SK-N-MC (cell line): ENCODE measurements around the gene MAN1B1.
A peak's percentile ranks its signal among the peaks of the same experiment; 100 is the strongest.

Source experiments
- EZH2 ChIP-seq: fragments of 200-600 bp; sonication (generic); IDR thresholded peaks from one replicate; pipeline ENCODE4 v1.6.1; 2017; ENCODE audit warnings: antibody characterized with exemption
- FOXP2 ChIP-seq: optimal IDR thresholded peaks from 2 replicates; pipeline ENCODE3; 2011; ENCODE audit warnings: mild to moderate bottlenecking, moderate library complexity; ENCODE audit not compliant: insufficient read depth; ENCODE audit errors: extremely low read length, control extremely low read depth
- POLR2AphosphoS5 ChIP-seq: IDR thresholded peaks from 2 replicates; pipeline ENCODE4 v1.6.1; 2012; ENCODE audit warnings: mild to moderate bottlenecking, low read depth, low read length, borderline replicate concordance

DNA sequence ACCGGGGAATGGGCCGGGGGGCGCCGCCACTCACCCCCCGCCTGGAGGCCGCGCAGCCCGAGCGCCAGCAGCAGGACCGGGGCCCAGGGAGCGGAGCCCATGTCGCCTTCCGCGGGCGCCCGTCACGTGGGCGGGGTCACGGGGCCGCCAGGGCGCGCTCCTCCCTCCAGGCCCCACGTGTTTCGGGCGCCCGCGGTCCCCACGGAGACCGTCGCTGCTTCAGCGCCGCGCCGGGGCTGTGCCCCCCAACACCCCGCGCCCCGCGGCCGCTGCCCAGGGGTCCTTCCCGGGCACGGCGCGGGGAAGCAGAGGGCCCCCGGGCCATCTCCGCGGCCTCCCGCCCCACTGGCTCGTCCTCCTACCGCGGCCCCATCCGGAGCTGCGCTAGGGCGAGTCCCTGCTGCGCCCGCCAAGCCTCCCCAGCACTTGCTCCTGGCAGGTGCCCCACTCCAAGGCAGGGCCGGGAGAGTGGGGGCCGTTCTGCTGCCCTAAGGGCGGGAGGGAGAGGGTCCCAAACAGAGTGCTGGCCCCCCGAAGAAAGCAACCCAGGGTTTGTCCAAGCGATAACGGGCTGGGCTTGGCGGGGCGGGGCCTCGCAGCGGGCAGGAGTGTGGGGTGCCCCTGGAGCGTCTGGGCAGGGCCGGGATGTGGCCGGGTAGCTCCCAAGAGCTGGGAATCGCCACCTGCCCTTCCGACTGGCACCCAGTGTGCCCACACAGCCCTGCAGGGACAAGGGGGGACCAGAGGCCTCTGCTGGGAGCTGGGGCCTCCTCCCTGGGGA is 28.0 kb downstream of the MAN1B1 start, which contains the start of gene DPP7:
- TF ChIP-seq POLR2AphosphoS5 = peak; percentile 29; the same call in 1 of the 2 replicates
- TF ChIP-seq EZH2 = no peak
- no peak for TF ChIP-seq FOXP2
